HG03520 (cell line): Measurements from ENCODE around the gene PLA2G4B.

Experiments
- ATAC-seq: cut with Tn5 transposase; IDR thresholded peaks from one replicate; pipeline ENCODE4 v1.9.1; 2021; ENCODE audit warnings: mild to moderate bottlenecking, moderate library complexity; ENCODE audit not compliant: unreplicated experiment

PLA2G4B gene

DNA sequence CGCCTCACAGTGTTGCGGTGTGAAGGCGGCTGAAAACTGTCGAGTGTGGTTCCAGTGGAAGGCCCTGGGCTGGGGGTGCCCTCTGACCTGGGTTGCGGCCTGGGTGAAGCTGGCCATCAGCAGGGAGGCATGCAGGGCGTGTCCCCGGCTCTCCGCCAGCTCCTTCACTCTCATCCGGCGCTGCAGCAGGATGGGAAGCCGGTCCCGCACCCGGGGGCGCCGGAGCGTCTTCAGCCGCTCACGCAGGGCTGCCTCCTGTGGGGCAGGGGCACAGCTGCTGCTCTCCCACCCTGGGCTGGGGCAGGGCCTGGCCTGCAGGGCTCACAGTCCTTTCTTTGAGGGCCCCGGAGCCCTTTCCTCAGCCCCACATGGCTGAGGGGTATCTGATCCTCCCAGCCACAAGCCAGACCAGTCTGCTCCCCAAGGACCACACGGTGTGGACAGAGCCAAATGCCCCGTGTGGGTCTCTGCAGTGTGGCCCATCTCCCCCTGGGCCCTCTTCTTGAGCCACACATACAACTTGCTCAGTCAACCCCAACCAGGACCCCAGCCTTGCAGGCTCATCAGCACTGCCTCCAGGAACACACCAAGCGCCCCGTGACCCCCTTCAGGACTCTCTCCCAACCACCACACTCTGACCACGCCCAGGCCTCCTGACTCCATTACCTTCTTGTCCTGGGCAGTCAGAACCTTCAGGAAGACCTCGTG is 28.4 kb downstream of the PLA2G4B start:
- no peak for ATAC-seq

GRCh38 chr15:41868321-41868720 is 29.7 kb downstream of the PLA2G4B start:
- ATAC-seq = no peak

DNA sequence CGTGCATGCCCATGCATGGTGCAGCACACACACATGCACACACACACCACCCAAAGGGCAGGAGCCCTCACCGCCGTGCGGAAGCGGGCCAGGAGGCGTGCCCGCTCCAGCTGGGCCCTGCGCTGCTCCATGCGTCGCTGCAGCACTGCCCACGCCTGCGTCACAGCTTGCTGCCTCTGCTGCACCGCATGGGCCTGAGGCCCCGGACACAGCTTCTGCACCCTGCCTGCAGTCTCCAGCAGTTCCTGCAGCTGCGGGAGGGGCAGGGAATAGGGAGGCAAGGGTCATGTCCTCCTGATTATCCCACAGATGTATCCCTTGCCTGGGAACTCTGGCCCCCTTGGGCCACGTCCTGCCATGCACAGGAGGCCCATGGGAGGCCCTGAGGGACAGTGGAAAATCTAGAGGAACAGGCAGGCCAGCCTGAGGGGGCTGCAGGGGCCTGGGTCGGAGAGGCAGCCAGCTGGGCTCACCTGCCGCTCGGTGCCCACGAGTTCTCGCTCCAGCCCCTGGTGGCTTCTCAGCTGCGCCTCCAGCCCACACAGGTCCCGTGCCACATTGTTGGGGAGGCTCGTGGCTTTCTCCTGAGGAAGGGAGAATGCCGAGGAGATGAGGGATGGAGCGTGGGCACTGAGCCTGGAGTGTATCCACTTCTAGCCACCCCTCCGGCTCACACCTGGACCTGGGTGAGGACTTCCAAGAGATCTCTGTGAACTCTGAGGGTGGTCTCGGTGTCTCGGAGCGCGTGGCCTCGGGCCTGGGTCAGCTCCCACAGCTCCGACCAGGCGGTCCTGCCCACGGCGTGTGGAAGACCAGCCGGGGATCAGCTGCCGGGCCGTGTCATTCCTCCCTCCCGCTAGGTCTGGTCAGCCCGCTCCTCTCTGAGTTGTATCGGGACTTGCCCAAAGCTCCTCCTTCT is 31.4 kb downstream of the PLA2G4B start:
- ATAC-seq = no peak

DNA sequence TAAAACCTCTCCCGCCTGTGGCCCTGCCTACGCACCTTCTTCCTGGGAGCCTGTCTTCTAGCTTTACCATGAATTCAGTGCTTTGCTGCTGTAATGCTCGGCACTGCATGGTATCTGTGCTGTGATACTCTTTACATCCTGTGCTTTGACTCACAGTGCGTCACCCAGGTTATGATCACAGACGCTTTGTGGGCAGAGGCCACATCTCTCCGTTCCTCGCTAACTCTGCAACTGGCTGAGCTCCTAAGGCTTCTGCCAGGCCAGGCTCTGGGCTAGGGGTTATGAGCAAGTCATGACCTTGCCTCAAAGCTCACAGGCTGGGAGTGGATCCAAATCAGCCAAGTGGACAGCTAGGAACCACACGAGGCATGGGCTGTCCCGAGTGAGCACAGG is 32.0 kb downstream of the PLA2G4B start:
- no peak for ATAC-seq

GRCh38 chr15:41871175-41871905 is 32.7 kb downstream of the PLA2G4B start:
- ATAC-seq = no peak

- no peak for ATAC-seq
Measured at GRCh38 chr15:41872166-41872747, 33.6 kb downstream of the PLA2G4B start.

DNA sequence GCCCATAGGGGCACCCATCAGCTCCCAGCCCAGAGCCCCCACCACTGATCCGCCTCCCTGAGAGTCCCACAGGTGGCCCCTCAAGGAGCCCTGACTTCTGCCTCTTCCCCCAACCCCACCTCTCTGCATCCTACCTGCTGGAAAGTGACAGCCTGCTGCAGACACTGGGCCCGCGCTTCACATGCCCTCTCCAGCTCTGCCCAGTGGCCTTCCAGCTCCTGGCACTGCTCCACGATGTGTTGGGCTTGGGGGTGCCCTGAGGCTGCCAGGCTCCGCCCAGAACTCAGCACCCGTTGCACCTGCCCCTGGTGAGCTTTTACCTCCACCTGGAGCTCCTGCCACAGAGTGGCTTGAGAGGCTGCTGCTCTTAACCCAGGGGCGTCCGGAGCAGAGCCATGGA is 35.1 kb downstream of the PLA2G4B start:
- no peak for ATAC-seq

GRCh38 chr15:41874736-41875135 is 36.1 kb downstream of the PLA2G4B start:
- no peak for ATAC-seq

- ATAC-seq = no peak
Measured at GRCh38 chr15:41876007-41876406, 37.4 kb downstream of the PLA2G4B start.

GRCh38 chr15:41876689-41877088 is 38.0 kb downstream of the PLA2G4B start:
- no peak for ATAC-seq

DNA sequence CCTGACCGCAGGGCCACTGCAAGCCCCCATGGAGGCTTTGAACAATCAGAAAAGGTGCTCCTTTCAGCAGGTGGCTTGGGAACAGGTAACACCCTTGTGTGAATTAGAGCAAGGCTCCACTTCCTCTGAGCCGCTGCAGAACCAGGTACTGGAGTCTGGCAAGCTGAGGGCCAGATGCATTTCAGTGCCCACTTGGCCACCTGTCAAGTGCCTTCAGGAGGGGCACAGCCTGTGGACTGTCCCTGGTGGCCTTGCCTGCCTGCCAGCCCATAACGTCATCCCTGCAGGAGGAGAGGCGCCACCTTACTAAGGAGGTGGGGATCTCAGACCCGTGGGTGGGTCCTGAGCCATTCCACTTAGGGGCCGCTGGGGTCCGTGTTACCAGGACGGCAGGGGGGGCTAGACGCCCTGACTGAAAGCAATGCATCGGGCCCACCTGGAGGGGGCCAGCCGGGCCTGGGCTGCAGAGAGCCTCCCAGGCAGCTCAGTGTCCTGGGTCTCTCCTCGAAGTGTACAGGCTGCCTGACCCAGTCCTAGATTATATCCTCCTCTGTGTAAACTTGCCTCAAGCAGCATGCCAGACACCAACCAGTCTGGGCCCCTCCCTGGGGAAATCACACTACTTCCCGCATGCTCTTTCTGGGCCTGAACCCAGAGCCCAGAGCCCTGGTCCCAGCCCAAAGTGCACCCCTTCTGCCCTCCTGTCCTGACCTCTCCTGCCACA is 39.1 kb downstream of the PLA2G4B start:
- no peak for ATAC-seq

- ATAC-seq = no peak
Measured at GRCh38 chr15:41878355-41878699, 39.7 kb downstream of the PLA2G4B start.

DNA sequence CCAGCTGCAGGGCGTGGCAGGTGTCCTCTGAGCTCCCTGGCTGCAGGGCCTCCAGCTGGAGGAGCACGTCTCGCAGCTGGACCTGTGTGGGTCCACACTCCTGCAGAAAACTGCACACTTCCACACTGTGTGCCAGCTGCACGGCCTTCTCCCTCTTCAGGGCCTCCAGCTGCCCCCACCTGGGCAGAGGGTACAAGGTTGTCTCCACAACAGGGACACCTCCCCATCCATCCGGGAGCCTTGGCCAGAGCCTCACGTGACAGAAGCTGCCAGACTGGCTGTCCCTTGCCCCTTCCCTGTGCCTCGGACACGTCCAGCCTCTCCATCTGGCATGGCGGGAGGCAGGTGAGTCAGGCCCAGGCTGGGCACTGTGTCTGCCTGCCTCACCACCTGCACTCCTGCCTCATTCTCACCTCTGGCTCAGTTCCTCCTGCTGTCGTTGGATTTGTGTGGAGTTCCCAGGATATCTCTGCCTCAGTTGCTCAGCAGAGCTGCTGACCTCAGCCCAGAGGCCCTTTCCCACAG is 40.7 kb downstream of the PLA2G4B start:
- ATAC-seq = no peak

- ATAC-seq = no peak
Measured at GRCh38 chr15:41880156-41880877, 41.7 kb downstream of the PLA2G4B start.

DNA sequence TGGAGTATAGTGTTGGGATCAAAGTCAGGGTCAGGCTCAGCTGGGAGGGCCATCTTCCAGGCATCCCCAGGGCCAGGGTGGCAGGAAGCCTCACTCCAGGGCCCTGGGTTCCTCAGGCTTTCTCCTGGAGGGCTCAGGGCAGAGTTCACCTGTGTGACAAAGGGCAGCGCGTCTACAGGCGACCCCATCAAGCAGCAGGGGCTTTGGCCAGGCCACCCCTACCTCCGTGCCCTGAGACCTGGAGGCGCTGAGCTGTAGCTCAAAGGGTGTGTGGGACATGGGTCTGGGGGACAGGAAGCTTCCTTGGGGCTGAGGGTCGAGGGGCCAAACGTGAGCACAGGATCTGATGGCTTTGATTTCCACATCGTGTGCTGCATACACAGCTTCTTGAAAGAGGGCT is 42.4 kb downstream of the PLA2G4B start:
- no peak for ATAC-seq

DNA sequence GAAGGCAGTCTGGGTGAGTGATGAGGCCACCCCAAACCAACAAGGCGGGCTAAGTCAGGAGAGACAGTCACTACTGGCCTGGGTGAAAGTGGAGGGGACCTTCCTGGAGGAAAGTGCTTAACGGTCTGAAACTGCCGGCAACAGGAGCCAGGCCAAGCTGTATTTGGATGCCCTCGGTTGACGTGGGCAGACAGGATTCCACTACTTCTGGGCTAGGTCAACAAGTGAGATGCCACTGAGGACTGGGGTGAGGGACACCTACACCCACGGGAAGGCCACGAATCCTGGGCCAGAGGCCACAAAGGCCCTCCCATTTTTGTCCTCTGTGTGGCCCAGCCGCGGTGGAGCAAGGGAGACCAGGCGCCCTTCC is 42.9 kb downstream of the PLA2G4B start:
- no peak for ATAC-seq

- no peak for ATAC-seq
Measured at GRCh38 chr15:41881920-41882688, 43.5 kb downstream of the PLA2G4B start.

- no peak for ATAC-seq
Measured at GRCh38 chr15:41882689-41883483, 44.2 kb downstream of the PLA2G4B start.
